ENCODE data around the gene ARHGAP25. TPM values are rescaled to one million over a fixed set of nuclear protein-coding genes. Genes with fewer than 3 reads are reported as not detected.
A peak's percentile ranks its signal among the peaks of the same experiment; 100 is the strongest.

ARHGAP25 gene
- 3.8 TPM for polyA plus RNA-seq (2012; ENCODE audit: low read depth, missing spikeins)

DNA sequence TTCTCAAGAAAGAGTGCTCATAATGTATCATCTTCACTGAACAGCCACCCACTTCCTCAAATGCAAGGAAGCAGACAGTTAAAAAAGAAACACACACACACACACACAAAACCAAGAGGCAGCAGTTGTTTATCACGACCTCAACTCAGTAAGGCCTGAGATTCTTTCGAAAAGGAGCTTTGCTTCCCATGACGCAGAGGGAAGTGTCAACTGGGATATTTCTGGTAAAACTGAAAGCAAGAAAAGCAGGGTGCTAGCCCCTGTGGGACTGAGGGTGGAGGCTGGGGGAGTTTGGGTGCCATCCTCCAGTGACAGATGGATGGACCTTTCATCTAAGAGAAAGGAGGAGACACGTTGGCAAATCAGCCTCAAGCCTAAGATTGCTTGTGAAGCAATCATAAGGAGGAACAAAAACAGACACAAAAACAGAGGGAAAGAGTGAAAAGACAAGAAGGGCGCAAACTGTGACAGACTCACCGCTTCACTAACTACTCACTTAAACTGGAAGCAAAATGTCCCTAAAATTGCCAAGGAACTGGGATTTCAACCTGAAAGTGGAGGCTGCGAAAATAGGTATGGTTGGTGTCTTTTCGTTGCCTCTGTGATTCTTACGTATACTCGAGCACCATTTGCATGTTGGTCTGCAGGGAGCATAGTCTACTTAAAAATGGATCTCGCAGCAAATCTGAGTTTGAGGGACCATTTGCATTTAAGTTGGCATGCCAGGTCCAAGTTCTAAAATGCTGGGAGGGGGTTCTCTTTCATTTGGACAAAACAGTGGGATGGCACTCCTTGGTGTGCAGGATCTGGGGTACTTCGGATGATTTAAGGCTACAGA lies at the start of gene ARHGAP25:
ARHGAP25 (plus strand) TSS at position 124 of the 838 bp plus-strand sequence; CDS start at position 513, 389 bp downstream.
- DNase-seq (ENCODE audit: insufficient read length, low spot score) = no peak
- peak; percentile 90 for FAIRE-seq
- TF ChIP-seq POLR2AphosphoS5 (IDR thresholded peaks at IDR 0.05; ENCODE audit: low read depth, low read length) (no peak), PAX5 (IDR thresholded peaks at IDR 0.05; ENCODE audit: insufficient read depth, low read length, severe bottlenecking) (no peak), POLR2A (IDR thresholded peaks at IDR 0.05; ENCODE audit: low read depth, low read length) (no peak), SPI1 (IDR thresholded peaks at IDR 0.05; ENCODE audit: low read depth, low read length) (peak; percentile 95), POU2F2 (IDR thresholded peaks at IDR 0.05; ENCODE audit: low read depth, low read length) (peak; percentile 27; the same call in 1 of the 2 replicates), TAF1 (IDR thresholded peaks at IDR 0.05; ENCODE audit: low read depth, low read length) (0 out of 2 replicates have a peak, but pooled peaks have one; percentile 21)

DNA sequence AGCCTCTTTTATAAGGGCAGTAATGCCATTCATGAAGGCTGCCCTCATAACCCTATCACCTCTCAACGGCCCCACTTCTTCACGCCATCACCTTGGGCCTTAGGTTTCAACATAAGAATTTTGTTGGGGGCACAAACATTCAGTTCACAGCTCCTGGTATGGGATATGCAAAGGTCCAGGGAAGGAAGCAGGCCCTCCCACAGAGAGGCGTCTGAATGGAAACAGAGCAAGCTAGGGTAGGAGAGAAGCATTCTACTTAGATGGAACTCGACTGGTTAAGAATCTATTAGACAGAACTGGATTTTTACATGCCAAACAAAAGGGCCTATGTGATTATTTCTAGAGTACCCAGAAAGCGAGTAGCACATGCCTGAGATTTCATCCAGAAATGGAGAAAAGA lies 48.4 kb upstream of the ARHGAP25 start:
- FAIRE-seq = no peak

GRCh38 chr2:68687018-68687417 lies 47.6 kb upstream of the ARHGAP25 start:
- FAIRE-seq (peak; percentile 76), DNase-seq (ENCODE audit: insufficient read length, low spot score) (no peak)
- TF ChIP-seq TAF1 (IDR thresholded peaks at IDR 0.05; ENCODE audit: low read depth, low read length) = no peak
- no peak for TF ChIP-seq PAX5 (IDR thresholded peaks at IDR 0.05; ENCODE audit: insufficient read depth, low read length, severe bottlenecking)
- no peak for TF ChIP-seq POLR2A (IDR thresholded peaks at IDR 0.05; ENCODE audit: low read depth, low read length)
- TF ChIP-seq SPI1 (IDR thresholded peaks at IDR 0.05; ENCODE audit: low read depth, low read length) = no peak
- TF ChIP-seq POLR2AphosphoS5 (IDR thresholded peaks at IDR 0.05; ENCODE audit: low read depth, low read length) = no peak
- no peak for TF ChIP-seq POU2F2 (IDR thresholded peaks at IDR 0.05; ENCODE audit: low read depth, low read length)

More for the DNA sequence above, 48.4 kb upstream of the ARHGAP25 start:
- DNase-seq (ENCODE audit: insufficient read length, low spot score) = no peak
- no peak for TF ChIP-seq PAX5 (IDR thresholded peaks at IDR 0.05; ENCODE audit: insufficient read depth, low read length, severe bottlenecking)
- no peak for TF ChIP-seq POLR2A (IDR thresholded peaks at IDR 0.05; ENCODE audit: low read depth, low read length)
- no peak for TF ChIP-seq POLR2AphosphoS5 (IDR thresholded peaks at IDR 0.05; ENCODE audit: low read depth, low read length)
- TF ChIP-seq POU2F2 (IDR thresholded peaks at IDR 0.05; ENCODE audit: low read depth, low read length) = no peak
- TF ChIP-seq TAF1 (IDR thresholded peaks at IDR 0.05; ENCODE audit: low read depth, low read length) = no peak
- no peak for TF ChIP-seq SPI1 (IDR thresholded peaks at IDR 0.05; ENCODE audit: low read depth, low read length)

- peak; percentile 19 for DNase-seq (ENCODE audit: insufficient read length, low spot score)
- TF ChIP-seq TAF1 (IDR thresholded peaks at IDR 0.05; ENCODE audit: low read depth, low read length) (no peak), POLR2A (IDR thresholded peaks at IDR 0.05; ENCODE audit: low read depth, low read length) (peak; percentile 46; the same call in 1 of the 2 replicates), POU2F2 (IDR thresholded peaks at IDR 0.05; ENCODE audit: low read depth, low read length) (peak; percentile 61), SPI1 (IDR thresholded peaks at IDR 0.05; ENCODE audit: low read depth, low read length) (peak; percentile 99), PAX5 (IDR thresholded peaks at IDR 0.05; ENCODE audit: insufficient read depth, low read length, severe bottlenecking) (no peak), POLR2AphosphoS5 (IDR thresholded peaks at IDR 0.05; ENCODE audit: low read depth, low read length) (no peak)
- peak; percentile 97 for FAIRE-seq
These were observed 44.8 kb upstream of the ARHGAP25 start for GRCh38 chr2:68689553-68690537.

- FAIRE-seq = peak; percentile 77
- no peak for DNase-seq (ENCODE audit: insufficient read length, low spot score)
- no peak for TF ChIP-seq SPI1 (IDR thresholded peaks at IDR 0.05; ENCODE audit: low read depth, low read length)
These were observed 43.8 kb upstream of the ARHGAP25 start for GRCh38 chr2:68690851-68691250.

- TF ChIP-seq POLR2A (IDR thresholded peaks at IDR 0.05; ENCODE audit: low read depth, low read length) (no peak), SPI1 (IDR thresholded peaks at IDR 0.05; ENCODE audit: low read depth, low read length) (peak; percentile 60)
- FAIRE-seq (peak; percentile 23), DNase-seq (ENCODE audit: insufficient read length, low spot score) (no peak)
These were observed 42.1 kb upstream of the ARHGAP25 start for GRCh38 chr2:68692511-68692910.

DNA sequence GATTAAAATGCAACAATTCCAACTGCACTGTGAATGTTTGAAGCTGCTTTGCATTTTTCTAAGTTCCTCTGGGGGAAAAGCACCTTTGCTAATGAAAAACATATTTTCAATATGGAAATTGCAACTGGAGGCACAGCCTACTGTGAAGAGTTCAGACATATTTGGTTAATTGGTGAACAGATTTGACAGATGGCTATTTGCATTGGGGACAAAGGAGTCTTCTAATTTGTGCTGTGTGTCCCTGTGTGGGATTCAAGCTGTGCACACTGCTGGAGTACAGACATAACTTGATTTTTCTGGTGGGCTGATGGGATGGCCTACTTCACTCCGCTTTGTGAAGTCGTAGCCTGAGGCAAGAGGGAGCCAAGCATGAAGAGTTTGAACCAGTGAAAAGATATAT lies 40.7 kb upstream of the ARHGAP25 start:
- DNase-seq (ENCODE audit: insufficient read length, low spot score) (no peak), FAIRE-seq (no peak)
- TF ChIP-seq POLR2AphosphoS5 (IDR thresholded peaks at IDR 0.05; ENCODE audit: low read depth, low read length) (no peak), POU2F2 (IDR thresholded peaks at IDR 0.05; ENCODE audit: low read depth, low read length) (no peak), TAF1 (IDR thresholded peaks at IDR 0.05; ENCODE audit: low read depth, low read length) (no peak), PAX5 (IDR thresholded peaks at IDR 0.05; ENCODE audit: insufficient read depth, low read length, severe bottlenecking) (no peak)

GRCh38 chr2:68695971-68696370 lies 38.6 kb upstream of the ARHGAP25 start:
- TF ChIP-seq POLR2AphosphoS5 (IDR thresholded peaks at IDR 0.05; ENCODE audit: low read depth, low read length) (no peak), POLR2A (IDR thresholded peaks at IDR 0.05; ENCODE audit: low read depth, low read length) (no peak), PAX5 (IDR thresholded peaks at IDR 0.05; ENCODE audit: insufficient read depth, low read length, severe bottlenecking) (no peak), SPI1 (IDR thresholded peaks at IDR 0.05; ENCODE audit: low read depth, low read length) (no peak), POU2F2 (IDR thresholded peaks at IDR 0.05; ENCODE audit: low read depth, low read length) (no peak), TAF1 (IDR thresholded peaks at IDR 0.05; ENCODE audit: low read depth, low read length) (no peak)
- no peak for FAIRE-seq
- DNase-seq (ENCODE audit: insufficient read length, low spot score) = no peak

- DNase-seq (ENCODE audit: insufficient read length, low spot score) (no peak), FAIRE-seq (no peak)
- TF ChIP-seq POU2F2 (IDR thresholded peaks at IDR 0.05; ENCODE audit: low read depth, low read length) (no peak), PAX5 (IDR thresholded peaks at IDR 0.05; ENCODE audit: insufficient read depth, low read length, severe bottlenecking) (no peak), POLR2AphosphoS5 (IDR thresholded peaks at IDR 0.05; ENCODE audit: low read depth, low read length) (no peak), SPI1 (IDR thresholded peaks at IDR 0.05; ENCODE audit: low read depth, low read length) (no peak)
These were observed 38.1 kb upstream of the ARHGAP25 start for GRCh38 chr2:68696554-68696953.

Data from GM12891 (cell line).